Neutrophil (primary cell): Measurements from ENCODE around the gene ATXN10.

Source experiments
- H3K27ac ChIP-seq: fragments of 200-600 bp; sonication (generic); 2 replicates; pipeline ENCODE4 v1.5.1; 2016; ENCODE audit warnings: mild to moderate bottlenecking, moderate library complexity
- H3K27me3 ChIP-seq: fragments of 200-600 bp; sonication (generic); 2 replicates; pipeline ENCODE4 v1.6.0; 2016; ENCODE audit warnings: mild to moderate bottlenecking
- H3K36me3 ChIP-seq: fragments of 200-600 bp; sonication (generic); 2 replicates; pipeline ENCODE4 v1.5.1; 2017
- H3K4me1 ChIP-seq, 2 experiments: fragments of 200-600 bp in 1 of 2; sonication (generic) in 1 of 2; 1 replicate in 1 of 2; 2 replicates in 1 of 2; pipeline versions ENCODE4 v1.5.1 to v1.6.1; 2013 to 2016; ENCODE audit warnings: low read depth in 1 of 2, low read length in 1 of 2, mild to moderate bottlenecking in 1 of 2, moderate library complexity in 1 of 2; ENCODE audit not compliant: control insufficient read depth in 1 of 2, insufficient read depth in 1 of 2
- H3K4me3 ChIP-seq, 2 experiments: fragments of 200-600 bp in 1 of 2; sonication (generic) in 1 of 2; 1 replicate in 1 of 2; 2 replicates in 1 of 2; pipeline ENCODE4 v1.5.1; 2013 to 2016; ENCODE audit warnings: low read depth in 1 of 2, low read length in 1 of 2, mild to moderate bottlenecking in 1 of 2, moderate library complexity in 1 of 2
- H3K9me3 ChIP-seq: fragments of 200-600 bp; sonication (generic); 2 replicates; pipeline ENCODE4 v1.5.1; 2016
- TF ChIP-seq, protein P1 (sequence below): fragments of 200-600 bp; sonication (generic); IDR thresholded peaks from 2 replicates; pipeline ENCODE4 v1.5.1; 2016; ENCODE audit warnings: antibody characterized with exemption

ATXN10 gene

GRCh38 chr22:45645526-45646414 is 25.9 kb upstream of the ATXN10 start:
- Histone ChIP-seq H3K4me3 (no peak overlapping the region), H3K27ac (no peak overlapping the region), H3K4me1 (peaks cover 0 to 5% of the 10 kb centered on the region in 2 experiments), H3K36me3 (no peaks in the 10 kb centered on the region), H3K27me3 (peaks cover 87% of the 10 kb centered on the region), H3K9me3 (no peaks in the 10 kb centered on the region)
- TF ChIP-seq, protein P1, sequence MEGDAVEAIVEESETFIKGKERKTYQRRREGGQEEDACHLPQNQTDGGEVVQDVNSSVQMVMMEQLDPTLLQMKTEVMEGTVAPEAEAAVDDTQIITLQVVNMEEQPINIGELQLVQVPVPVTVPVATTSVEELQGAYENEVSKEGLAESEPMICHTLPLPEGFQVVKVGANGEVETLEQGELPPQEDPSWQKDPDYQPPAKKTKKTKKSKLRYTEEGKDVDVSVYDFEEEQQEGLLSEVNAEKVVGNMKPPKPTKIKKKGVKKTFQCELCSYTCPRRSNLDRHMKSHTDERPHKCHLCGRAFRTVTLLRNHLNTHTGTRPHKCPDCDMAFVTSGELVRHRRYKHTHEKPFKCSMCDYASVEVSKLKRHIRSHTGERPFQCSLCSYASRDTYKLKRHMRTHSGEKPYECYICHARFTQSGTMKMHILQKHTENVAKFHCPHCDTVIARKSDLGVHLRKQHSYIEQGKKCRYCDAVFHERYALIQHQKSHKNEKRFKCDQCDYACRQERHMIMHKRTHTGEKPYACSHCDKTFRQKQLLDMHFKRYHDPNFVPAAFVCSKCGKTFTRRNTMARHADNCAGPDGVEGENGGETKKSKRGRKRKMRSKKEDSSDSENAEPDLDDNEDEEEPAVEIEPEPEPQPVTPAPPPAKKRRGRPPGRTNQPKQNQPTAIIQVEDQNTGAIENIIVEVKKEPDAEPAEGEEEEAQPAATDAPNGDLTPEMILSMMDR: peak; percentile 71

DNA sequence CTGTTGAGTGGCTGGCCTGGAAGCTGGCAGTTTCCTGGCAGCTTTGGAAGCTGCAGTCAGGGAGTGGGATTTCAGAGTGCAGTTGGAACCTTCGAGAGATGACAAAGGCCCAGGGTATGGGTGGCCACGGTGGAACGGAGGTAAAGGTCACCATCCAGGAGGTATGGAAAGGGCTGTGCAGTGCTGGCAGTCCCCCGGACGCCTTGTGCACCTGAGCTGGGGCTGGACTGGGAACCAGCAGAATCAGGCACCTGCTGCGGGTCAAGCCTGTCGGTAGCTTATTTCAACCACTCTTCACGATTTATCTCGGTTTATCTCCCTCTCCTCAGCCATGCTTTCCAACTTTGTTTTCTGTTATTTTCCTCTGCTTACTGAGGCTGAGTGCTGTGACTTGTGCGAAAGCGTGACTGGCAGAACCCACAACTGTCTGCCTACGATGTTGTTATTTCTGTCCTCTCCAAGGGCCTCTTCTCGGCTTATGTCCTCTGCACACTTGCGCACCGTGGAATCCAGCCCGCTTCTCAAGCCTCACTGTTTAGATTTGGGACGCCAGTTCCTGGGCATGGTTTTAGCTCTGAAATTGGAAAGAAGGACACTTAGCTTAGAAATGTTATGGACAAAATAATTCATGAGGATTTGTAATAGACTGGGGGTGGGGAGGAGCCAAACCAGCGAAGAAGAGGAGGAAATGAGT is 24.0 kb upstream of the ATXN10 start:
- H3K27me3 ChIP-seq: peaks cover 82% of the 10 kb centered on the region
- H3K4me1 ChIP-seq: peaks cover 0 to 5% of the 10 kb centered on the region in 2 experiments
- no peaks in the 10 kb centered on the region for H3K9me3 ChIP-seq
- H3K36me3 ChIP-seq: no peaks in the 10 kb centered on the region
- no peak overlapping the region for H3K27ac ChIP-seq
- TF ChIP-seq, protein P1: no peak
- no peak overlapping the region for H3K4me3 ChIP-seq

- H3K4me3 ChIP-seq: no peak overlapping the region
- no peak overlapping the region for H3K27ac ChIP-seq
- H3K4me1 ChIP-seq: peaks cover 0 to 5% of the 10 kb centered on the region in 2 experiments
- no peaks in the 10 kb centered on the region for H3K9me3 ChIP-seq
- TF ChIP-seq, protein P1: no peak
- peaks cover 82% of the 10 kb centered on the region for H3K27me3 ChIP-seq
- H3K36me3 ChIP-seq: no peaks in the 10 kb centered on the region
Measured at GRCh38 chr22:45648301-45649117, 23.1 kb upstream of the ATXN10 start.

- no peak overlapping the region for H3K27ac ChIP-seq
- H3K27me3 ChIP-seq: peaks cover 75% of the 10 kb centered on the region
- no peak overlapping the region for H3K4me3 ChIP-seq
- H3K9me3 ChIP-seq: no peaks in the 10 kb centered on the region
- no peaks in the 10 kb centered on the region for H3K36me3 ChIP-seq
- TF ChIP-seq, protein P1: no peak
- H3K4me1 ChIP-seq: peaks cover 0 to 5% of the 10 kb centered on the region in 2 experiments
Measured at GRCh38 chr22:45649809-45650208, 21.8 kb upstream of the ATXN10 start.

DNA sequence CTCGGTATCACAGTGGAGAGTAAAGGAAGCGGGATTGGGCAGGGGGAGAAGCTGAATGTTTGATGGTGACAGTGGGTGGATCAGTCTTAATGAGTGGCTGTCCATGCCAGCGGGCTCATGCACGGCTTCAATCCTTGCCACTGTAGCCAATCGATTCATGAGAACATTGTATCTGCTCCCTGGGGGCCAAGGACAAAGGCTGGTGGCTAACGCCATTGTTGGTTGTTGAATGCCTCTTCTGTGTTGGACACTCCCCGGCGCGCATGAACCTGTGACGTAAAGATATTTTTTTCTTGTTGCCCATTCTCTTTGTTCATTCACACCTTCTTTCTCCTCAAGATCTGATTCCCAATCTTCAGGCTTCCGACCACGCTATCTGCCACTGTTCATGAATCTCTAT is 20.9 kb upstream of the ATXN10 start:
- TF ChIP-seq, protein P1: no peak

More for the DNA sequence above, 20.9 kb upstream of the ATXN10 start:
- Histone ChIP-seq H3K4me3 (no peak overlapping the region), H3K4me1 (peaks cover 0 to 1% of the 10 kb centered on the region in 2 experiments), H3K27ac (no peak overlapping the region), H3K36me3 (no peaks in the 10 kb centered on the region), H3K9me3 (no peaks in the 10 kb centered on the region), H3K27me3 (peaks cover 71% of the 10 kb centered on the region)
